RPMI8226 (cell line): Measurements from ENCODE around the gene SRRM4.

Experiments used
- DNase-seq: peaks from one replicate; pipeline ENCODE4 v3.0.0-alpha.2; 2015

The SRRM4 gene

GRCh38 chr12:119128527-119128926 is 147.2 kb downstream of the SRRM4 start:
- no peak for DNase-seq

- DNase-seq = no peak
These were observed 148.6 kb downstream of the SRRM4 start for GRCh38 chr12:119129827-119130434.

DNA sequence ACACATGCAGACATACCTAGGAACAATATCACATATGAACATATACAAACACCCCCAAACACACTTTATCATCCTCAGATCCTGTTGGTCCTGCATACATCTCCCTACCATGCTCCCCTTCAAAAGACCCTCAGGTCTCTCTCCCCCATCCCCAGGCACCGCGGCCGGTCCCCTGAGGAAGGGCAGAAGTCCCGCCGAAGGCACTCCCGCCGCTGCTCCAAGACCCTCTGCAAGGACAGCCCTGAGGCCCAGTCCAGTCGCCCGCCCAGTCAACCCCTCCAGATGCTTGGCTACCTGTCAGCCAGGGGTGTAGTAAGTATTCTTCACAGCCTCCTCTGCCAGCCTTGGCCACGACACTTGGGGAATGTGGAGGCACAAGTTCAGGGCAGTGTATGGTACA is 149.2 kb downstream of the SRRM4 start:
- no peak for DNase-seq

DNA sequence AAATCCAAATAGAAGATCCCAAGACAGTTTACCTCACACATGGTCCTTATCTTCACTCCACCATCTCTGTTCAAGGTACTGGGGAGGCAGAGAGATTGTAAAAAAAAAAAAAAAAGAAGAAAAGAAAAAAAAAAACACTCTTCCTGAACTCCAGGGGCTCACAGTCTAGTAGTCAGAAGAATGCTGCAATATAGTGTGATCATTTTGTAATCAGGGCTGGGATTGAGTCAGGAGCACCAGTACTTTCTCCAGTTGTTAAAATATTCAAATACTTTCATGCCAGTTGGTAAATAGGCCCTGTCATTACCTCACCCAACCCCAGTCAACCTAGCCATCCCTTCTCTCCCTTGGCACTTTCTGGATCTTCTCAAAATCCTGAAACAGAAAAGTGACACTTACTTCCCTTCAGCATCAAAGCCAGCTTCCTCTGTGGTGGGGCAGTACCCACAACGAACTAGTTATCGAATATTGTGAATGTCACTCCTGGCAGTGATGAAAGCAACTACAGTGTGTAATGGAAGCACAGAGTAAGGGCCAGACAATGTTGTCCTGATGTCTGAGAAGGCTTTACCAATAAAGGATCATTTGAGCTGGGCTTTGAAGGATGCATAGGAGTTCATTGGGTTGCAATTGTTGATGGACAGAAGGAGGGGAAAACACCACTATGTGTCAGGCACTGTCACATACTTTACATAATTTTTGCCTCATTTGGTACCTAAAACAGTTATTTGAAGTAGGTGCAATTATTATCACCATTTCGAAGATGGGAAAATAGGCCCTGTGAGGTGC is 153.1 kb downstream of the SRRM4 start:
- DNase-seq = no peak

DNA sequence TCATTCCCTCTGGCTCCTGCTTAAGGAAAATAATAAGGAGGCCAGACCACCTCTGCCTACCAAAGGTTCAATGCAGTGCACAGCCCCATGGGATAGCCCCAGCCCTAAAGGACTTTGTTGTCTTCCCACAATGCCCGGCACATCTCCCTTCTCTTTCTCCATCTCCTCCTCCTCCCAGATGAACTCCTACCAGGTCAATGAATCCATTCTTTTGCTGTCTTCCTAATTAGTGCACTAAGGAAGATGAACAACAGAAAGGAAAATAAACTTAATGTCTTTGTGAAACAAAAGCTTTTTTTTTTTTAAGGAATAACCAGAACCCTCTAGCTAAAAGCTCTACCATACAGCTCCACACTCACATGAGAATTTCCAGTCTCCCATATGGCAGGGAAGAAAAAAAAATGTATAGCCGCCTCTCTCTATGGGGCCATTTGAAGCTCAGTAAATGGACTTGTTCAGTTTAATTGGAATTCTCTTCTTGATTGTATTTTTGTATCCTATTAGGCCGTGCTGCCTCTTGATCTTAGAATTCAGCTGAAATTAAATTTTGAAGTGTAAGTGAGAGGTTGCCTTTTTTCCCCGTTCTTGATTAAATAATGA is 155.6 kb downstream of the SRRM4 start:
- DNase-seq = no peak

GRCh38 chr12:119139448-119139847 is 158.1 kb downstream of the SRRM4 start:
- no peak for DNase-seq

DNA sequence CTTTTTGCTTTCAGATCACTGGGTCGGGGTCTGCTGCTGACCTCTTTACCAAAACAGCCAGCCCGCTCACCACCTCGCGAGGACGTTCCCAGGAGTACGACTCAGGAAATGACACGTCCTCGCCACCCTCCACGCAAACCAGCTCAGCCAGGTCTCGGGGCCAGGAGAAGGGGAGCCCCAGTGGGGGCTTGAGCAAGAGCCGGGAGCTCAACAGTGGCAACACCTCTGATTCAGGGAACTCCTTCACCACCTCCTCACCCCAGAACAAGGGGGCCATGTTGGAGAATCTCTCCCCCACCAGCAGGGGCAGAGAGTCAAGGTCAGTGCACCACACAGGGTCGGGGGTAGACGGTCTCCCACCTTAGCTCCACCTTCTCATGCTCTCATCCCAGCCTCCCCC is 164.0 kb downstream of the SRRM4 start:
- no peak for DNase-seq

GRCh38 chr12:119147847-119148448 is 166.6 kb downstream of the SRRM4 start:
- no peak for DNase-seq

DNA sequence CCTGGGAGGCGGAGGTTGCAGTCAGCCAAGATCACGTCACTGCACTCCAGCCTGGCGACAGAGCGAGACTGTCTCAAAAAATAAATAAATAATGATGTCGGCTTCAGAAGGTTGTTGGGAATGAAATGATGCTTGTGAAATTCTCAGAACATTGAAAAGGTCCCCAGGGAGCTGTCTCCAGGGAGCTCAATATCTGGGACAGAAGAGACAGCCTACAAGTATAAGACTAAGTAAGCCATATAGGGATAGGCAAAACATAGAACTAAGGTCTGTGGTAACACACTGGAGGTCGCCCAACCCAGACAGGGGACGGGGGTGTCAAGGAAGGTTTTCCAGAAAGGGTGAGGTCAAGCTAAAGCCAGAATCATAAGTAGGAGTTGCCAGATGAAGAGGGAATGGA is 167.9 kb downstream of the SRRM4 start:
- no peak for DNase-seq

GRCh38 chr12:119151445-119152026 is 170.2 kb downstream of the SRRM4 start:
- no peak for DNase-seq

DNA sequence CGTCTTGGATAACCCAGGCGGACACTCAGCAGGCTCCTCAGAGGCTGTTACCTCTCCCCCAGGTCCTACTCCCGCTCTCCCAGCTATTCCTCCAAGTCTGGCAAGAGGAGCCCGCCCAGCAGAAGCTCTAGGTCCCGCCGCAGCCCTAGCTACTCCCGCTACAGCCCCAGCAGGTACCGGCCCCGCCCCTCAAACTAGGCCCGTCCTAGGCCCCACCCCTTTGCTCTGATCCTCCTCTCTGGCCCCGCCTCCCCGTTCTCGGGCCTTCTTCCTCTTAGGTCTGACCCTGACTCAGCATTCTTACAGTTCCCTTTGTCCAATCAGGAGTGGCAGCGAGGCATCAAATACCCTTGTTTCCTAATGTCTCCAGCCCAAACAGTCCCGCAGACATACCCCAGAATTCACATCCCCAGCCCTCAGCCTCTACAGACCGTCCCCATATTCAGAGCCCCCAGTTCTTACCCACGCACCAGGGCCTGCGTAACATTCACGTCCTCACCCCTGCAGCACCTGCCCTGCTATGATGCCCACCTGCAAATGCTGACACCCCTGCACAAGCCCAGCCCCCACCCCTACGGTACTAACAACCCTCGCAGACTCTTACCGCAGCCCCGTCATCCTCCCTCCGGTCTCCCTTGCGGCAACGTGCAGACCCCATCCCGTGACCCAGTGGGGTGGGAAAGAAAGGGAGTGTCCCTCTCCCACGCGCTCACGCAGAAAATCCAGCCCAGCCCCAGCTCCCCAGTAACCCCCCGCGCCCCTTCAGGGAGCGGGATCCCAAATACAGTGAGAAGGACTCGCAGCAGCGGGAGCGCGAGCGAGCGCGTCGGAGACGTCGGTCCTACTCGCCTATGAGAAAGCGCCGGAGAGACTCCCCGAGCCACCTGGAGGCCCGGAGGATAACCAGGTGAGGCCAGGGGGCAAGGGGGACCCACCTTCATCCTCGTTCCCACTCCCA is 172.4 kb downstream of the SRRM4 start:
- DNase-seq = peak; percentile 55

GRCh38 chr12:119154435-119154818 is 173.1 kb downstream of the SRRM4 start:
- peak; percentile 30 for DNase-seq

GRCh38 chr12:119156401-119157044 is 175.2 kb downstream of the SRRM4 start:
- no peak for DNase-seq

GRCh38 chr12:119157528-119157927 is 176.2 kb downstream of the SRRM4 start:
- DNase-seq = no peak

- DNase-seq = no peak
These were observed 176.6 kb downstream of the SRRM4 start for GRCh38 chr12:119157978-119158377.

DNA sequence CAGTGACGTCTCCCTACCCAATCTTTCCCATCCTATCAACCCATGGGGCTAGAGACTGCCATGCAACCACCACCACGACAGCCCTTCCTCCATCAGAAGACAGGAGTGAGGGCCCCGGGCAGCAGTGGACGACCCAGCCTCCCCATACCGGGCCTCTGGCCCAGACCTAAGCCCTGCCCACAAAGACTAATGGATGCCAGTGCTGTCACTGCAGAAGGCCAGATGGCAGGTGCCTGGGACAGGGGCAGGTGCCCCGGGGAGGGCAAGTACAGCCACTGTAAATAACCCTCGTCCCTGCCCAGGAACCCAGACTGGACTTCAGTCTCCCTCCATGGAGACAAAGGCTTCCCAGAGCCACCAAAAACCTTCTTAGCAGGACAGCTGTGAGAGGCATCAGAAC is 177.1 kb downstream of the SRRM4 start:
- no peak for DNase-seq

GRCh38 chr12:119159844-119160243 is 178.5 kb downstream of the SRRM4 start:
- DNase-seq = no peak

GRCh38 chr12:119167902-119168301 is 186.6 kb downstream of the SRRM4 start:
- DNase-seq = no peak

DNA sequence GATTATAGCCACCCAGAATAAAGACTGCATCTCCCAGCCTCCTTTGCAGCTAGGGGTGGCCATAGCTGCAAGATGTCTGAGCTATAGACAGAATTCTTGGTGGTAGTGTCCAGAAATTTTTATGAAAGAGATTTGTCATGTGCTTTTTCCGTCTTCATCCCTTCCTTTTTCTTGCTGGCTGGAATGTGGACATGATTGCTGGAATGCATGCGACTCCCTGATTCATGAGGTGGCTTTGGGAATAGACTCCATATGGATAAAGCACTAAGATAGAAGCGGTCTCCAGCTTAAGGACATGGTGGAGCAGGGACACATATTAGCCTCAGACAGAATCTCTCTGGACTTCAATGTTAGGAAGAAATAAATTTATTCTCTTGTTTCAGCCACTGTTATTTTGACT is 187.4 kb downstream of the SRRM4 start:
- DNase-seq = no peak

DNA sequence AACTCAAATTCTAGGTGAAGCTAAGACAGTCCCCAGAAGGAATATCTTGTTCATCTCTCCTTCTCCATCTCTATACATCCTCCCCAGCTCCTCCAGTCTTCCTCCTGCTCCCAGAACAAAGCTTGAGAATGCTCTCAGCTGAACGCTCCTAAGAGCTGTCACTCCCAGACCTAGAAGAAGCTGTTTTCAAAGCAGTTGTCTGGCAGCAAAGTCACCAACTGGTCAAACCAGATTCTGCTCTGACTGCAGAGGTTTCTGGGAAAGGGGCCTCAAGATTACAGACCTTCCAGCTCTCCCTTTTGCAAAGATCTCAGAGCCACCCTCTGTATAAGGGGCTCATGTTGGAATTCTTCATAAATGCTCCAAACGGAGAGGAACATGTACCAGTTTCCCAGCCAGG is 187.8 kb downstream of the SRRM4 start:
- no peak for DNase-seq

DNA sequence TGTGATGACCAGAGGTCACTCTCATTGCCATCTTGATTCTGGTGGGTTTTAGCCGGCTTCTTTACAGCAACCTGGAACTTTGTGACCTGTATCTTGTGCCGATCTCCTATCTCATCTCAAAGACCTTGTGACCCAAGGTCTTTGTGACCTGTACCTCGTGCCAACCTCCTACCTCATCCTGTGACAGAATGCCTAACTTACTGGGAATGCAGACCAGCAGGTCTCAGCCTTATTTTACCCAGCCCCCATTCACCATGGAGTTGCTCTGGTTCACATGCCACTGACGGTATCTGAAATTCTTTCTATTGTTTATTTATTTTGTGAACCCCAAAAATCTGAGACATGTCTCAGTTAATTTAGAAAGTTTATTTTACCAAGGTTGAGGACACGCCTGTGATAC is 189.9 kb downstream of the SRRM4 start:
- no peak for DNase-seq
